ENCODE measurements around the gene KCNAB2. TPM values are rescaled to one million over a fixed set of nuclear protein-coding genes. Genes with fewer than 3 reads are reported as not detected.

The KCNAB2 gene
- total RNA-seq, 3 donors from 2014 or later, result 6.9 to 19.8 (median 9.8) TPM

GRCh38 chr1:6023346-6023745 is 22.3 kb upstream of the KCNAB2 start:
- H3K27me3 ChIP-seq, result no peaks in the 10 kb centered on the region
- H3K9me3 ChIP-seq, result no peaks in the 10 kb centered on the region
- TF ChIP-seq POLR2A (IDR thresholded peaks at IDR 0.05) (no peak), POLR2AphosphoS5 (IDR thresholded peaks at IDR 0.05) (no peak)
- TF ChIP-seq, protein P1, sequence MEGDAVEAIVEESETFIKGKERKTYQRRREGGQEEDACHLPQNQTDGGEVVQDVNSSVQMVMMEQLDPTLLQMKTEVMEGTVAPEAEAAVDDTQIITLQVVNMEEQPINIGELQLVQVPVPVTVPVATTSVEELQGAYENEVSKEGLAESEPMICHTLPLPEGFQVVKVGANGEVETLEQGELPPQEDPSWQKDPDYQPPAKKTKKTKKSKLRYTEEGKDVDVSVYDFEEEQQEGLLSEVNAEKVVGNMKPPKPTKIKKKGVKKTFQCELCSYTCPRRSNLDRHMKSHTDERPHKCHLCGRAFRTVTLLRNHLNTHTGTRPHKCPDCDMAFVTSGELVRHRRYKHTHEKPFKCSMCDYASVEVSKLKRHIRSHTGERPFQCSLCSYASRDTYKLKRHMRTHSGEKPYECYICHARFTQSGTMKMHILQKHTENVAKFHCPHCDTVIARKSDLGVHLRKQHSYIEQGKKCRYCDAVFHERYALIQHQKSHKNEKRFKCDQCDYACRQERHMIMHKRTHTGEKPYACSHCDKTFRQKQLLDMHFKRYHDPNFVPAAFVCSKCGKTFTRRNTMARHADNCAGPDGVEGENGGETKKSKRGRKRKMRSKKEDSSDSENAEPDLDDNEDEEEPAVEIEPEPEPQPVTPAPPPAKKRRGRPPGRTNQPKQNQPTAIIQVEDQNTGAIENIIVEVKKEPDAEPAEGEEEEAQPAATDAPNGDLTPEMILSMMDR (IDR thresholded peaks at IDR 0.05), result no peak
- intact Hi-C loops (cut with DNase I; ENCODE audit: low total_unique reads), result no loop called here
- no peaks in the 10 kb centered on the region for H3K4me1 ChIP-seq
- no peaks in the 10 kb centered on the region for H3K36me3 ChIP-seq
- DNase-seq (ENCODE audit: low spot score in 2 of 2), result no peak
- H3K4me3 ChIP-seq, result no peak overlapping the region
- no peak overlapping the region for H3K27ac ChIP-seq

DNA sequence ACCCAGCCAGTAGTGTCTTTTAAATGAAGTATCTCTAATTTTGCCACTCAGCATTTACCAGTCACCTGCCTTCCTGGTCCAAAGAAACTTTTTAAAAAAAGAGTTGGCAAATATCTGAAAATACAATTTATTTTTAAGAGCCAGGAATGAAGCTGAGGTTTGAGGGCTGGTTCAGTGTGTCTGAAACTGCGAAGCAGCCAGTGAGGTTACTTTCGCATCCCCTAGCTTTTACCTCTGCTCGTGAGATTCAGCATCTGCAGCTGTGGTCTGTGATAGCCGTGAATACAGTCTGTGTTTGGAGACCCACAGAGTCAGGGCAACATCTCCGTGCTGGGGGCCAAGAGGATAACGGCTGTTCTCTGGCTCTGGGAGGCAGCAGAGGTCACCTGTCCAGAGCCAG is 21.3 kb upstream of the KCNAB2 start:
- H3K9me3 ChIP-seq, result no peaks in the 10 kb centered on the region
- no peaks in the 10 kb centered on the region for H3K4me1 ChIP-seq
- intact Hi-C loops (cut with DNase I; ENCODE audit: low total_unique reads), result no loop called here
- H3K36me3 ChIP-seq, result no peaks in the 10 kb centered on the region
- no peaks in the 10 kb centered on the region for H3K27me3 ChIP-seq
- TF ChIP-seq POLR2A (IDR thresholded peaks at IDR 0.05) (no peak), POLR2AphosphoS5 (IDR thresholded peaks at IDR 0.05) (no peak)
- TF ChIP-seq, protein P1 (IDR thresholded peaks at IDR 0.05), result no peak
- DNase-seq (ENCODE audit: low spot score in 2 of 2), result no peak
- H3K4me3 ChIP-seq, result no peak overlapping the region
- H3K27ac ChIP-seq, result no peak overlapping the region

GRCh38 chr1:6025269-6026094 is 20.2 kb upstream of the KCNAB2 start:
- peak in 1 of 2 donors; percentile 42 for DNase-seq (ENCODE audit: low spot score in 2 of 2)
- TF ChIP-seq, protein P1 (IDR thresholded peaks at IDR 0.05), result no peak
- TF ChIP-seq POLR2A (IDR thresholded peaks at IDR 0.05) (no peak), POLR2AphosphoS5 (IDR thresholded peaks at IDR 0.05) (no peak)
- Histone ChIP-seq H3K27me3 (no peaks in the 10 kb centered on the region), H3K27ac (peak overlapping the region; percentile 19 to 33), H3K9me3 (no peaks in the 10 kb centered on the region), H3K36me3 (no peaks in the 10 kb centered on the region), H3K4me1 (no peaks in the 10 kb centered on the region), H3K4me3 (peak overlapping the region; percentile 10 to 49 (median 32))
- intact Hi-C loops (cut with DNase I; ENCODE audit: low total_unique reads), result loop anchor here (5.0 kb wide), 1 partner anchor 638 kb away; no protein-coding TSS in a partner anchor

DNA sequence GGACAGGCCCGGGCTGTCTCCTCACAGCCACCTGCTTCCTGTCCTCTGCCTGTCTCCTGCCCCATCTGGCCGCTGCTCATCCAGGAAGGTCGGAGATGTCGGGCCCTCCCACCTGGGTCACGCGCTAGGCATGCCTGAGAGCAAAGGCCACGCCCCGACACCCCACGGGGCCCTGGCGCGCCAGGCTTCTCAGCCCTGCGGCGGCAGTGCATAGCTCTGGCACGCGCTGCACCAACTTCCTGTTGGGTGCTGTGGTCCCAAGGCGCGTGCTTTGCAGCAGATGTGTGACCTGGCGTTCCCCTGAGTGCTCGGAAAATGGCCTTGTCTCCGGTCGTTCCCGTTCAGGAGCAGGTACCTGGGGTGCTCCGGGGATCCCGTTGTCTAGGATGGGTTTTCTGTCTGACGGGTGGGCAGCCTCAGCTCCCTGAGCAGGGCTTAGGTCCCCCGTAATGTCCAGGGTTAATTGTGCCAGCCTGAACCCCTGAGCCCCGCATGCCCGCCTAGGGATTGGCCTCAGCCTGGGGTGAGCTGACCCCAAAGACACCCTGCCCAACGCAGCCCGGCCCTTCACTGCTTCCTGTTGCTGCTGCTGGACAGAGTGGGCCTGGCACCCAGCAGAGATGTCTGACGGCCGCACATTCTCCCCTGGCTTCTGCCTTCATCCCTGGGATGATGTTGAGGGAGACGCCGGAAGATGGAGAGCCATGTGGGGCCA is 19.4 kb upstream of the KCNAB2 start:
- no peaks in the 10 kb centered on the region for H3K9me3 ChIP-seq
- H3K4me3 ChIP-seq, result peak overlapping the region; percentile 31 to 49 (median 32)
- intact Hi-C loops (cut with DNase I; ENCODE audit: low total_unique reads), result loop anchor here (5.0 kb wide), 1 partner anchor 639 kb away; no protein-coding TSS in a partner anchor
- peak overlapping the region in 1 of 2 donors; percentile 55 for H3K27ac ChIP-seq
- H3K36me3 ChIP-seq, result no peaks in the 10 kb centered on the region
- TF ChIP-seq POLR2AphosphoS5 (IDR thresholded peaks at IDR 0.05), result peak in 2 of 3 donors; percentile 28 to 45
- no peak for TF ChIP-seq POLR2A (IDR thresholded peaks at IDR 0.05)
- H3K27me3 ChIP-seq, result no peaks in the 10 kb centered on the region
- DNase-seq (ENCODE audit: low spot score in 2 of 2), result peak in 1 of 2 donors; percentile 78
- H3K4me1 ChIP-seq, result no peaks in the 10 kb centered on the region

- no peak for TF ChIP-seq POLR2AphosphoS5 (IDR thresholded peaks at IDR 0.05)
- TF ChIP-seq POLR2A (IDR thresholded peaks at IDR 0.05), result no peak
- TF ChIP-seq, protein P1 (IDR thresholded peaks at IDR 0.05), result no peak
- no peak for DNase-seq (ENCODE audit: low spot score in 2 of 2)
- Histone ChIP-seq H3K27me3 (no peaks in the 10 kb centered on the region), H3K36me3 (no peaks in the 10 kb centered on the region), H3K4me1 (no peaks in the 10 kb centered on the region), H3K27ac (peak overlapping the region in 1 of 2 donors; percentile 52), H3K9me3 (no peaks in the 10 kb centered on the region), H3K4me3 (peak overlapping the region in 2 of 3 donors; percentile 31 to 49)
- intact Hi-C loops (cut with DNase I; ENCODE audit: low total_unique reads), result loop anchor here (5.0 kb wide), 1 partner anchor 640 kb away; no protein-coding TSS in a partner anchor
These were observed 18.1 kb upstream of the KCNAB2 start for GRCh38 chr1:6027591-6027990.

Data from breast epithelium (tissue), 4 donors.